Measurements from ENCODE around the gene ADGB. TPM values are rescaled to one million over a fixed set of nuclear protein-coding genes. Genes with fewer than 3 reads are reported as not detected.
"Not testable (repeated sequence)": the region's sequence is repeated elsewhere in the genome, so short reads cannot be mapped to it uniquely, and the experiment has no call there.

Gene ADGB
- total RNA-seq = 1 to 10 TPM; 1.5 to 1.6 TPM
- long read RNA-seq, partial matches to known transcripts = 0 of 1 reads
- long read RNA-seq, other reads (novel, unspliced or antisense) = 1 of 1 reads

- DNase-seq (peak; percentile 67 to 85), ATAC-seq (peak; percentile 82)
- intact Hi-C loops (cut with DNase I, micrococcal nuclease) = no loop called here
Observed at GRCh38 chr6:146598772-146599405, at the start of gene ADGB. Gene ADGB (plus strand): TSS chr6:146598972. CDS start chr6:146599041, 69 bp downstream.

DNA sequence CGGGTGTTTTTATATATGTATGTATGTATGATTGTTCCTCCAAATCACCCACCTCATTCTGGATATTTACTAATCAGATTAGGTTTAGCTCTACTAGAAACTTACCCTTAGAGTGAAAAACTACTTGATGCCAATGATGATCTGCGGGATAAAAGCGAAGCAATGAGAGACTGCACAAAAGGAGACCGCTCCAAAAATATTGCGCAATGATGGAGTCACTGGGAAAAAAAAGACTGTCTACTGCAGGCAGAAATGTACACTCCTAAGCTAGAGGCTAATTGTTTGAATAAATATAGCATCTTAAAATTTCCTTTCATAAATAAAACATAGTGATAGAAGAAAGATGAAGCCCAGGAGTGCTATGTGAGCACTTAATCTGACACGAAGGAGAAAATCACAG, 47.9 kb upstream of the ADGB start:
- intact Hi-C loops (cut with DNase I, micrococcal nuclease) = no loop called here
- DNase-seq (no peak), ATAC-seq (no peak)

DNA sequence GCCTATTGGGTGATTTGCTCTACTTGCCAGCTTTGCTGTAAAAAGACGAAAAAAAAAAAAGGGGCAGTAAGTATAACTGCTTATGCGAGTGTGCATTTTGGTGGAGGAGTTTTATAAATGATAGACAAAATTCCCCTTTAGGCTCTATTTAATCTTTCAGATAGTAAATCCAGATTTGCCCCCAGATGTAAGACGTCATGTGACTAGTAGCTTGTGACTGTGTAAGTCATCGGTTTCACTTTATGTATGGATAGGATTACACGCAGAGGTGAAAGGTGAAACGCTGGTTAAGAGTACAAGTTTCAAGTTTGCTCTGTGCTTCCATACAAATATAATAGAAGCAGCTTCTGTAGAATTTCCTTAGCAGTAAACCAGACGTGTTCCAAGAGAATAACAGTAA, 47.2 kb upstream of the ADGB start:
- ATAC-seq = peak; percentile 48
- DNase-seq = no peak
- intact Hi-C loops (cut with DNase I, micrococcal nuclease) = no loop called here

DNA sequence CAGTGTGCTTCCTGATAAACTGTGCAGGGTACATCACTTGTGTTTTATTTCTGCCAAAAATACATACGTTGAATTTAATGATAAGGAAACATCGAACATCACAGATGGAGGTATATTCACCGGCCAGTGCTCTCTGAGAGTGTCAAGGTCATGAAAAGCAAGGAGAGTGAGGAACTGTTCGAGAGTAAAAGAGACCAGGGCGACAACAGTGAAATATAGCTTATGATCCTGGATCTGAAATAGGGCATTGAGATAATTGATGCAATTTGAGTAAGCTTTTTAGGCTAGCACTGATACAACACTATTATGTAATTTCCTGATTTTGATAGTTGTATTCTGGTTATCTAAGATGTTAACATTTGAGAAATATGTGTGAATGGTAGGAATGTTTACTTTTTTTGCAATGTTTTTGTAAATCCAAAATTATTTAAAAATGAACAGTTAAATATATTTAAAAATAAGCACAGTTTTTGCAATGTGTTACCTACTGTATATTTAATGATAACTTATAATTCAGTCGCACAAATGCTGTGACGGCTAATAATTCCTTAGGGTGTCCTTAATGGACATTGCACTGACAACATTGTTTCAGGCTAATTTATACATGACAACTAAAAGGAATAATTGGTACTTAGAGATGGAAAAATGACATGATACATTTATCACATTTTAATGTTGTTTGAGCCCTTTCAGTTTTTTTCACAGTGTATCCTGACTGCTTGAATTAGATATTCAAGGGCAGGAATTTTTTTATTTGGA, 45.2 kb upstream of the ADGB start:
- intact Hi-C loops (cut with DNase I, micrococcal nuclease) = no loop called here
- DNase-seq (no peak), ATAC-seq (no peak)

DNA sequence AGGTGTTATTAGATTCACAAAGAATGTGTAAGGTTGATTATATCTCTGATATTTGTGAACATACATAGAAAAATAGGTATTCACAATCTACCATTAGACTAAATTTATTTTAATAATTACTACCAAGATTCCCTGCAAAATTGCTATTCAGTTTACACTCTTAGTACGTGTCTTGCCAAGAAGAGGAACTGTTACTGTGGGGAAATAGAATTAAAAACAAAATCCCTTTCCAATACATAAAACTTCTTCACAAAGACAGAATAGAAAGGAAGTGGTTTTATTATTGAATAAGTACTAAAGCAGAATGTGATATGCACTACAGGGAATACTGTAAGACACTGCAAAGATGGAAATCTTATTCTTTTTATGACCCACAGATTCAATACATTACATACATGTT, 38.2 kb upstream of the ADGB start:
- ATAC-seq = no peak
- intact Hi-C loops (cut with DNase I, micrococcal nuclease) = no loop called here
- DNase-seq = no peak

GRCh38 chr6:146566661-146567060, 32.1 kb upstream of the ADGB start:
- DNase-seq; intact Hi-C loops (cut with DNase I, micrococcal nuclease); ATAC-seq: not testable (repeated sequence)

DNA sequence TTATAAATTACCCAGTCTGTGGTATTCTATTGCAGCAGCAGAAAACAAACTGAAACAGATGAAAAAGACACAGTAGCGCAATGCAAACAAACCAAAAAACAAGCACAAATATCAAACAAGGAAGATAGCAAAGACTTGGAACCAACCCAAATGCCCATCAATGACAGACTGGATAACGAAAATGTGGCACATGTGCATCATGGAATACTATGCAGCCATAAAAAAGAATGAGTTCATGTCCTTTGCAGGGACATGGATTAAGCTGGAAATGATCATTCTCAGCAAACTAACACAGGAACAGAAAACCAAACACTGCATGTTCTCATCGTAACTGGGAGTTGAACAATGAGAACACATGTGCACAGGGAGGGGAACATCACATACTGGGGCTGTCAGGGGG, 30.2 kb upstream of the ADGB start:
- ATAC-seq; intact Hi-C loops (cut with DNase I, micrococcal nuclease); DNase-seq: not testable (repeated sequence)

DNA sequence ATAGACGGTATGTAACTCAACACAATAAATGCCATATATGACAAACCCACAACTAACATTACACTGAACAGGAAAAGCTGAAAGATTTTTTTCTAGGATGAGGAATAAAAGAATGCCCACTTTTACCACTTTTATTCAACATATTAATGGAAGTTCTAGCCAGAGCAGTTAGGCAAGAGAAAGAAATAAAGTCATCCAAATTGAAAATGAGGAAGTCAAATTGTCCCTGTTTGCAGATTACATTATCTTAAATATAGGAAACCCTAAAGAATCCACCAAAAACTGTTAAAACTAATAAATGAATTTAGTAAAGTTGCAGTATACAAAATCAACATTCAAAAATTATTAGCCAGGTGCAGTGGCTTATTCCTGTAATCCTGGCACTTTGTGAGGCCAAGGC, 24.6 kb upstream of the ADGB start:
- ATAC-seq (no peak), DNase-seq (no peak)
- intact Hi-C loops (cut with DNase I, micrococcal nuclease) = no loop called here

DNA sequence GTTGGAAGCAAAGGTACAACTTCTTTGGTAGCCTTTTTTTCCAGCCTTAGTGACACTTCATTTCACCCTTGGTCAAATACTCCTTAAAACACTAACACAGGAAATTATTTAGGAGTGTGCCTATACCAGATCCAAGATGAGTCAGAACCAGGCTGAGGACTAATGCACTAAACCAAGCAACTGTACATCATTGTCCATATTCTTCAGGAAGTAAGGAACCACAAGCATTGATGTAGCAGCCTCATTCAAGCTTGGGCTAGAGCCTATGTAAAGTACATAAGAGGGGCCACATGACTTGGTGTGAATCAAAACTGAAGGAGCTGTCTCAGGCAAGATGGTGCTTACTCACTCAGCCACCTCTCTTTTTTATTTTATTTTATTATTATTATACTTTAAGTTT, 20.7 kb upstream of the ADGB start:
- no peak for DNase-seq
- intact Hi-C loops (cut with DNase I, micrococcal nuclease) = no loop called here
- no peak for ATAC-seq

GRCh38 chr6:146581968-146582367, 16.8 kb upstream of the ADGB start:
- ATAC-seq (no peak), DNase-seq (no peak)
- intact Hi-C loops (cut with DNase I, micrococcal nuclease) = no loop called here

GRCh38 chr6:146582857-146583256, 15.9 kb upstream of the ADGB start:
- peak in 1 of 2 donors; percentile 46 for DNase-seq

DNA sequence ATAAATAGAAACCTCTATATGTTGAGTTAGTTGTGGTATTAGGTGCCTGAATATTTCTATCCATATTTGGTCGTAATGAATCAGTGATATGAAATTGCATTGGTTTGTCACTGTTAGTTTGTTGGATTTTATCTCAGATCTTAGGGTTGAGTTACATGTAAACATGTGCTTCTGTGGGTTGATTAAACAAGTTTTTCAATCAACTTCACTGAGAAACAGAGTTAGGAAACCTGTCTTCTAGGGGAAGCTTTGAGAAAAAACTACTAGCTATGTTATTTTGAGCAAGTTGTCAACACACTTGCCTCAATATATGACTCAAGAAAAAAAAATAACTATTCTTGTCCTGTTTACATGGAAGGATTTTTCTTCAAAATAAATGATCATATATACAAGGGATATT, 14.8 kb upstream of the ADGB start:
- intact Hi-C loops (cut with DNase I, micrococcal nuclease) = no loop called here
- no peak for ATAC-seq
- DNase-seq = no peak

More at GRCh38 chr6:146582857-146583256, 15.9 kb upstream of the ADGB start:
- ATAC-seq = no peak
- intact Hi-C loops (cut with DNase I, micrococcal nuclease) = no loop called here

DNA sequence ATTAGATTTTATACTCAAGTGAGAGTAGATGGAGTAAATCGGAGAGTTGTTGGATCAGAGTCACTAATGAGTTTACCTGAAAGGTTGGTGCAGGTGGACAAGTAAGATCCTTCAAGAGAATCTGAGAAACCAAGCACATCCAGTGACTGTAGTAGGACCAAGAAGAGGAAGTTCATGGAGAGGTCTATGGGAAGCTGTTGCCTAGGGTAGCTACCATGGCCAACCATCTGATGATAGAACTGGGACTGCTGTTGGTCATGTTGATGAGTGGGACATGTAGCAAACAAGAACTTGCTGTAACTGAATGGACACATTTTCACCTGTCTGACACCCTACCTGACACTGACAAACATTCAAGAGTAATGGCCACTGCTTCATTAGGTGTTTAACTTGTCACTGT, 11.3 kb upstream of the ADGB start:
- ATAC-seq = no peak
- intact Hi-C loops (cut with DNase I, micrococcal nuclease) = no loop called here

DNA sequence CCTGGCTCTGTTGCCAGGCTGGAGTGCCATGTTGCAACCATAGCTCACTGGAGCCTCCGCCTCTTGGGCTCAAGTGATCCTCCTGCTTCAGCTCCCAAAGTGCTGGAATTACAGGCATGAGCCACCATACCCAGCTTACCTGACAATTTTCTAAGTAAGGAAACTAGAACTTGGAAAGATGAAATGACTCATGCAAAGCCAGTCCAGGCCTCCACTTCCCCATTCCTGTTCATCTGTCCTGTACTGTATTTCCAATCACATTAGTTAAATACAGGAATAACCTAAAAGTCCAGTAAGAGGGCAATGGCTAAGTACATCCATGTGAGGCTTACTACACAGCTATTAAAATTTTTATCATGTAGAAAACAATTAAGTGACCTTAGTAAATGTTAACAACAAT, 8.3 kb upstream of the ADGB start:
- ATAC-seq (no peak), DNase-seq (no peak)
- intact Hi-C loops (cut with DNase I, micrococcal nuclease) = no loop called here

More for the DNA sequence above, 11.3 kb upstream of the ADGB start:
- DNase-seq = no peak

- ATAC-seq = peak; percentile 80
- DNase-seq = no peak
- intact Hi-C loops (cut with DNase I, micrococcal nuclease) = no loop called here
Observed at GRCh38 chr6:146592451-146592850, 6.3 kb upstream of the ADGB start.

- ATAC-seq (no peak), DNase-seq (no peak)
- intact Hi-C loops (cut with DNase I, micrococcal nuclease) = no loop called here
Observed at GRCh38 chr6:146593986-146594385, 4.8 kb upstream of the ADGB start.

GRCh38 chr6:146594495-146594894, 4.3 kb upstream of the ADGB start:
- ATAC-seq (no peak), DNase-seq (no peak)
- intact Hi-C loops (cut with DNase I, micrococcal nuclease) = no loop called here

DNA sequence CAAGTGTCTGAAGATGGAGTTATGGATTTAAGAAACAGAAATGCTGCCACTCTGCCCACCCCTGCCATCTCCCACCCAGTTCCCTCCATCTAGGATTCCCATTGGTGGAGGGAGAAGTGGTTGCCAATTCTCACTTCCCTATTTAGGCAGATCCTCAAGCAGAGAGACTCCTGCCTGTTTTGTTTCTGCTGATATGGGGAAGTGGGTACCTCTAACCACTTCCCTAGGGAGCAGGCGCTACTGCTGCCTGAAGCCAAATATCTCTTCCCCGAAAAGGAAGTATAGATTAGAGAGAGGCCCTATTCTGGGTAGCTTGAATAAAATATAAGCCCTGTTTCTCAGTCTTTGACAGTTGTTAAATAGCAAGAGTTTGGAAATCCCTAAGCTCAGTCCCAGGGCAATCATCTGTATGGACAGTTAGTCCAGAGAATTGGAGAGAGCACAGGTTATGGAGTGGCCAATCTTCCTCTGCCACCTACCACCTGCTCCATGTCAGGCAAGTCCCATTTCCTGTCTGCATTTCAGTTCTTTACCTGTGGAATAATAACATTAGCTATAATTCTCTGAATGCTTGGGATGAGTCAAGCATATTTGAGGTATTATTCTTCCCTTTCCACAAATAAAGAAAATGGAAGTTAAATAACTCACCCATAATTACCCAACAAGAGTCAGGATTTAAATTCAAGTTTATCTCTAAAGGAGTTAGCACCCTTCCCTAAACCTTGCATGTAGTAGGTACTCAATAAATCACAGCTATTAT, 2.6 kb upstream of the ADGB start:
- ATAC-seq = no peak
- intact Hi-C loops (cut with DNase I, micrococcal nuclease) = no loop called here

GRCh38 chr6:146601352-146601751, 2.6 kb downstream of the ADGB start:
- ATAC-seq = peak; percentile 88
- intact Hi-C loops (cut with DNase I, micrococcal nuclease) = no loop called here
- DNase-seq = no peak

More for the DNA sequence above, 2.6 kb upstream of the ADGB start:
- DNase-seq = no peak

DNA sequence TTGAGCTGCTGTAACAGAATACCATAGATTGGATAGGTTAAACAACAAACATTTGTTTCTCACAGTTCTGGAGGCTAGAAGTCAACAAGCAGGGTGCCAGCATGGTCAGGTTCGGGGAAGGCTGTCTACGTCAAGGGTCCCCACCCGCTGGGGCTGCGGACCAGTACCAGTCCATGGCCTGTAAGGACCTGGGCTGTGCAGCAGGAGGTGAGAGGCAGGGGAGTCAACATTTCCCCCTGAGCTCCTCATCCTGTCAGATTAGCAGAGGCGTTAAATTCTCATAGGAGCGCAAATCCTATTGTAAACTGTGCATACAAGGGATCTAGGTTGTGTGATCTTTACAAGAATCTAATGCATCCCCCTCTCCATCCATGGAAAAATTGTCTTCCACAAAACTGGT, 3.8 kb downstream of the ADGB start:
- intact Hi-C loops (cut with DNase I, micrococcal nuclease) = no loop called here
- no peak for DNase-seq
- no peak for ATAC-seq
